Endothelial cell (in vitro differentiated cells): ENCODE data around the gene DDX10. TPM values are rescaled to one million over a fixed set of nuclear protein-coding genes. Genes with fewer than 3 reads are reported as not detected.

Source experiments
- DNase-seq: peaks from one replicate; pipeline ENCODE4 v3.0.0; 2021; ENCODE audit warnings: low spot score
- H3K27ac Mint-ChIP-seq: one replicate; pipeline ENCODE4 v1.8.0; 2021; ENCODE audit warnings: mixed read lengths, inconsistent platforms; ENCODE audit not compliant: unreplicated experiment
- H3K27me3 Mint-ChIP-seq: one replicate; pipeline ENCODE4 v1.8.0; 2021; ENCODE audit warnings: mild to moderate bottlenecking, moderate library complexity, mixed read lengths, inconsistent platforms; ENCODE audit not compliant: unreplicated experiment
- H3K36me3 Mint-ChIP-seq: one replicate; pipeline ENCODE4 v1.8.0; 2021; ENCODE audit warnings: mild to moderate bottlenecking, low read depth, mixed read lengths, inconsistent platforms; ENCODE audit not compliant: unreplicated experiment
- H3K4me1 Mint-ChIP-seq: one replicate; pipeline ENCODE4 v1.8.0; 2021; ENCODE audit warnings: mild to moderate bottlenecking, mixed read lengths, inconsistent platforms; ENCODE audit not compliant: unreplicated experiment
- H3K4me3 Mint-ChIP-seq: one replicate; pipeline ENCODE4 v1.8.0; 2021; ENCODE audit warnings: mild to moderate bottlenecking, mixed read lengths, inconsistent platforms; ENCODE audit not compliant: unreplicated experiment
- H3K9me3 Mint-ChIP-seq: one replicate; pipeline ENCODE4 v1.8.0; 2021; ENCODE audit warnings: mixed read lengths, inconsistent platforms; ENCODE audit not compliant: unreplicated experiment
- total RNA-seq: library from RNA; stranded (reverse); fragmentation: NEBNext Ultra II Directional; extraction: Animal tissue kit (Norgen Biotek cat#: 25700); gene quantifications from one replicate; pipeline ENCODE4 v1.2.1, GENCODE V29; 2021; ENCODE audit not compliant: unreplicated experiment
- TF ChIP-seq, protein P1 (sequence below): fragments of 200-600 bp; sonication (generic); IDR thresholded peaks from one replicate; pipeline ENCODE4 v1.5.0; 2021; ENCODE audit warnings: antibody characterized with exemption; ENCODE audit not compliant: unreplicated experiment

The DDX10 gene
- total RNA-seq, 1 donor from 2014 or later: 20.9 TPM

GRCh38 chr11:108680271-108680670 lies 15.4 kb downstream of the DDX10 start:
- H3K9me3 Mint-ChIP-seq: no peaks in the 10 kb centered on the region
- H3K4me1 Mint-ChIP-seq: no peaks in the 10 kb centered on the region
- no peak overlapping the region for H3K27ac Mint-ChIP-seq
- DNase-seq: no peak
- no peak overlapping the region for H3K4me3 Mint-ChIP-seq
- no peaks in the 10 kb centered on the region for H3K27me3 Mint-ChIP-seq
- peaks cover 7% of the 10 kb centered on the region for H3K36me3 Mint-ChIP-seq
- TF ChIP-seq, protein P1, sequence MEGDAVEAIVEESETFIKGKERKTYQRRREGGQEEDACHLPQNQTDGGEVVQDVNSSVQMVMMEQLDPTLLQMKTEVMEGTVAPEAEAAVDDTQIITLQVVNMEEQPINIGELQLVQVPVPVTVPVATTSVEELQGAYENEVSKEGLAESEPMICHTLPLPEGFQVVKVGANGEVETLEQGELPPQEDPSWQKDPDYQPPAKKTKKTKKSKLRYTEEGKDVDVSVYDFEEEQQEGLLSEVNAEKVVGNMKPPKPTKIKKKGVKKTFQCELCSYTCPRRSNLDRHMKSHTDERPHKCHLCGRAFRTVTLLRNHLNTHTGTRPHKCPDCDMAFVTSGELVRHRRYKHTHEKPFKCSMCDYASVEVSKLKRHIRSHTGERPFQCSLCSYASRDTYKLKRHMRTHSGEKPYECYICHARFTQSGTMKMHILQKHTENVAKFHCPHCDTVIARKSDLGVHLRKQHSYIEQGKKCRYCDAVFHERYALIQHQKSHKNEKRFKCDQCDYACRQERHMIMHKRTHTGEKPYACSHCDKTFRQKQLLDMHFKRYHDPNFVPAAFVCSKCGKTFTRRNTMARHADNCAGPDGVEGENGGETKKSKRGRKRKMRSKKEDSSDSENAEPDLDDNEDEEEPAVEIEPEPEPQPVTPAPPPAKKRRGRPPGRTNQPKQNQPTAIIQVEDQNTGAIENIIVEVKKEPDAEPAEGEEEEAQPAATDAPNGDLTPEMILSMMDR: no peak

GRCh38 chr11:108685419-108686130 lies 20.7 kb downstream of the DDX10 start:
- no peak overlapping the region for H3K27ac Mint-ChIP-seq
- H3K4me1 Mint-ChIP-seq: no peaks in the 10 kb centered on the region
- no peak for DNase-seq
- H3K4me3 Mint-ChIP-seq: peak overlapping the region; percentile 19
- no peaks in the 10 kb centered on the region for H3K9me3 Mint-ChIP-seq
- peaks cover 15% of the 10 kb centered on the region for H3K36me3 Mint-ChIP-seq
- no peaks in the 10 kb centered on the region for H3K27me3 Mint-ChIP-seq
- TF ChIP-seq, protein P1: no peak

GRCh38 chr11:108693852-108694251 lies 29.0 kb downstream of the DDX10 start:
- Mint-ChIP-seq H3K4me1 (no peaks in the 10 kb centered on the region), H3K27me3 (no peaks in the 10 kb centered on the region), H3K36me3 (no peaks in the 10 kb centered on the region), H3K4me3 (no peak overlapping the region), H3K9me3 (no peaks in the 10 kb centered on the region), H3K27ac (no peak overlapping the region)
- DNase-seq: no peak
- TF ChIP-seq, protein P1: no peak

DNA sequence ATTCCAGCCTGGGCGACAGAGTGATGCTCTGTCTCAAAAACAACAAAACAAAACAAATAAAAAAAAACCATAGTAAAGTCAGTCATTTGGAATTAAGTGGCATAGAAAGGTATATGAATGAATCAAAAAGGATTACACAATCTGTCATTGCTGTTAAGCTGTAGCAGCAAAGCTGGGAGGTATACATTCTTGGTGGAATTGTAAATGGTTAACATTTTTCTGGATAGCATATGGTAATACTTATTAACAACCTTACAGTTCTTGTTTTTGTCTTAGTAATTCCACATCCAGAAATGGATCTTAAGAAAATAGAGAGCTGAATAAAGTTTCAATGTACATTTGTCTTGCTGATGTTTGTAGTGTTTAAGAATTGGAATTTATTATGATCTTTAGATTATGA lies 30.0 kb downstream of the DDX10 start:
- TF ChIP-seq, protein P1: no peak
- H3K27ac Mint-ChIP-seq: no peak overlapping the region
- H3K4me1 Mint-ChIP-seq: no peaks in the 10 kb centered on the region
- no peaks in the 10 kb centered on the region for H3K9me3 Mint-ChIP-seq
- no peak overlapping the region for H3K4me3 Mint-ChIP-seq
- no peak for DNase-seq
- H3K27me3 Mint-ChIP-seq: no peaks in the 10 kb centered on the region
- H3K36me3 Mint-ChIP-seq: no peaks in the 10 kb centered on the region

- Mint-ChIP-seq H3K9me3 (no peaks in the 10 kb centered on the region), H3K27me3 (peaks cover 3% of the 10 kb centered on the region), H3K27ac (no peak overlapping the region), H3K4me3 (no peak overlapping the region), H3K4me1 (no peaks in the 10 kb centered on the region), H3K36me3 (no peaks in the 10 kb centered on the region)
- DNase-seq: peak; percentile 47
- TF ChIP-seq, protein P1: peak; percentile 53
Observed at GRCh38 chr11:108697872-108698473, 33.1 kb downstream of the DDX10 start.
